Breast epithelium (tissue), 4 donors: ENCODE results near the gene PTPRF. TPM values are rescaled to one million over a fixed set of nuclear protein-coding genes. Genes with fewer than 3 reads are reported as not detected.

Experiments
- DNase-seq, 2 donors: peaks; one replicate each; pipeline ENCODE4 v3.0.0-alpha.2; 2019; ENCODE audit warnings: low spot score in 2 of 2
- H3K27ac ChIP-seq, 2 donors: fragments of 200-600 bp; sonication (generic) in 1 of 2; one replicate each; pipeline ENCODE4 v1.5.1; 2016 to 2019; ENCODE audit warnings: mild to moderate bottlenecking in 1 of 2
- H3K27me3 ChIP-seq, 2 donors: fragments of 200-600 bp; sonication (generic) in 1 of 2; one replicate each; pipeline versions ENCODE4 v1.5.1 to v1.6.0; 2017 to 2019; ENCODE audit warnings: control low read depth in 1 of 2, mild to moderate bottlenecking in 1 of 2
- H3K36me3 ChIP-seq: fragments of 200-600 bp; one replicate; pipeline ENCODE4 v1.5.1; 2019
- H3K4me1 ChIP-seq, 2 donors: fragments of 200-600 bp; sonication (generic); one replicate each; pipeline ENCODE4 v1.5.1; 2016 to 2019; ENCODE audit warnings: control low read depth in 1 of 2
- H3K4me3 ChIP-seq, 3 donors: fragments of 200-600 bp; sonication (generic); 1 replicate in 2 of 3; 2 replicates in 1 of 3; pipeline ENCODE4 v1.5.1; 2016 to 2019; ENCODE audit warnings: mild to moderate bottlenecking in 3 of 3, moderate library complexity in 2 of 3
- H3K9me3 ChIP-seq, 2 donors: fragments of 200-600 bp; sonication (generic) in 1 of 2; one replicate each; pipeline ENCODE4 v1.5.1; 2016 to 2019; ENCODE audit warnings: control low read depth in 1 of 2
- CTCF ChIP-seq, 3 donors: fragments of 450-650 bp; IDR thresholded peaks; one replicate each; pipeline ENCODE4 v1.5.1; 2016 to 2017; ENCODE audit warnings: antibody characterized with exemption in 3 of 3, mild to moderate bottlenecking in 3 of 3, moderate library complexity in 3 of 3
- POLR2A ChIP-seq: fragments of 450-650 bp; IDR thresholded peaks from one replicate; pipeline ENCODE4 v1.6.1; 2016; ENCODE audit warnings: antibody characterized with exemption, mild to moderate bottlenecking, moderate library complexity
- POLR2AphosphoS5 ChIP-seq, 3 donors: sonication (generic); formaldehyde crosslinking; IDR thresholded peaks; one replicate each; pipeline ENCODE4 v1.6.1; 2017; ENCODE audit warnings: antibody characterized with exemption in 3 of 3
- intact Hi-C: fragments of 100-400 bp; cut with DNase I; formaldehyde crosslinking; loops from one replicate; pipeline ENCODE4 v1.15.1; 2023; ENCODE audit warnings: low total_unique reads
- total RNA-seq, 3 donors: library from RNA; depleted of rRNA; stranded (reverse); fragments of >200 nt; gene quantifications; one replicate each; pipeline ENCODE4 v1.1.0, GENCODE V29; 2016

Gene PTPRF
- total RNA-seq, 3 donors from 2014 or later: 109 to 149 (median 116) TPM

DNA sequence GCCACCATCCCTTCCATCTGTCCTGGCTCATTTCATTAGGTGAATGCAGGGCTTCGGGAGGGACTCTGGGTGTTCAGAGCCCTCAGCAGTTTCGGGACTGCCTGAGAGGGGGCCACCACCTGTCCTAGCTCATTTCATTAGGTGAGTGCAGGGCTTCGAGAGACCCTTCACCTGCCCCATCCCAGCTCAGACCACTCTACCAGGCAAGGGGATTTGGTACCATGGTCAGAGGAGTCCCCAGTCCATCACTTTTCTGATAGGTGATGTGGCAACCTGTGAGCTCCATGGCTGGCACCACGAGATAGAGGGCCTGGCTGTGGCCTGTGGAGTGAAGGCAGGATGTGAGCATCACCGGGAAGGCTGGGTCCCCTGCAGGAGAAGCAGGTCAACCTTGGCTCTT is 86.3 kb downstream of the PTPRF start:
- Histone ChIP-seq H3K27ac (no peak overlapping the region), H3K36me3 (peaks cover 6% of the 10 kb centered on the region), H3K4me1 (no peaks in the 10 kb centered on the region), H3K4me3 (no peak overlapping the region), H3K27me3 (no peaks in the 10 kb centered on the region), H3K9me3 (no peaks in the 10 kb centered on the region)
- intact Hi-C loops: no loop called here
- TF ChIP-seq POLR2AphosphoS5 (IDR thresholded peaks at IDR 0.05): no peak
- no peak for TF ChIP-seq POLR2A
- TF ChIP-seq CTCF (IDR thresholded peaks at IDR 0.05): no peak
- no peak for DNase-seq

- Histone ChIP-seq H3K27me3 (no peaks in the 10 kb centered on the region), H3K4me3 (no peak overlapping the region), H3K27ac (no peak overlapping the region), H3K36me3 (peaks cover 6% of the 10 kb centered on the region), H3K4me1 (no peaks in the 10 kb centered on the region), H3K9me3 (no peaks in the 10 kb centered on the region)
- no peak for TF ChIP-seq POLR2AphosphoS5 (IDR thresholded peaks at IDR 0.05)
- no peak for TF ChIP-seq CTCF (IDR thresholded peaks at IDR 0.05)
- no peak for TF ChIP-seq POLR2A
- no peak for DNase-seq
- intact Hi-C loops: no loop called here
These were observed 87.0 kb downstream of the PTPRF start for GRCh38 chr1:43617668-43618067.

- no peak for DNase-seq
- Histone ChIP-seq H3K27ac (no peak overlapping the region), H3K27me3 (no peaks in the 10 kb centered on the region), H3K36me3 (peaks cover 6% of the 10 kb centered on the region), H3K9me3 (no peaks in the 10 kb centered on the region), H3K4me1 (no peaks in the 10 kb centered on the region), H3K4me3 (no peak overlapping the region)
- intact Hi-C loops: no loop called here
- TF ChIP-seq POLR2A (no peak), CTCF (IDR thresholded peaks at IDR 0.05) (no peak), POLR2AphosphoS5 (IDR thresholded peaks at IDR 0.05) (no peak)
These were observed 88.0 kb downstream of the PTPRF start for GRCh38 chr1:43618521-43619313.

- no peak for DNase-seq
- intact Hi-C loops: no loop called here
- peaks cover 6% of the 10 kb centered on the region for H3K36me3 ChIP-seq
These were observed 88.7 kb downstream of the PTPRF start for GRCh38 chr1:43619314-43619790.

More at GRCh38 chr1:43619314-43619790, 88.7 kb downstream of the PTPRF start:
- no peak overlapping the region for H3K4me3 ChIP-seq
- H3K4me1 ChIP-seq: no peaks in the 10 kb centered on the region
- H3K9me3 ChIP-seq: no peaks in the 10 kb centered on the region
- TF ChIP-seq POLR2A: no peak
- TF ChIP-seq CTCF (IDR thresholded peaks at IDR 0.05): no peak
- TF ChIP-seq POLR2AphosphoS5 (IDR thresholded peaks at IDR 0.05): no peak
- H3K27ac ChIP-seq: no peak overlapping the region
- no peaks in the 10 kb centered on the region for H3K27me3 ChIP-seq
